GM12878 (cell line): ENCODE data around the gene RIPOR3. TPM values are rescaled to one million over a fixed set of nuclear protein-coding genes. Genes with fewer than 3 reads are reported as not detected.

Experiments used
- ATAC-seq: fragments of 200-7000 bp; cut with Tn5 transposase; 3 replicates; pipeline ENCODE4 v1.9.1; 2020; ENCODE audit warnings: mild to moderate bottlenecking, moderate library complexity
- BruUV-seq: library from RNA; stranded (reverse); fragments of 400-500 nt; replicated peaks from 2 replicates; lab custom pipeline; 2021; lab: Mats Ljungman, UMichigan
- CTCF ChIA-PET: fragments of 300-600 bp; sonication (Branson Sonifier 250); formaldehyde crosslinking; extraction: SDS; loops from one replicate; lab custom pipeline; 2021; ENCODE audit warnings: inconsistent platforms; lab: Yijun Ruan, JAX
- POLR2A ChIA-PET: fragments of 350-600 bp; formaldehyde crosslinking; extraction: SDS; loops from one replicate; lab custom pipeline; 2021; ENCODE audit warnings: inconsistent platforms; lab: Charles Lee
- RAD21 ChIA-PET: fragments of 300-600 bp; sonication (Branson Sonifier 250); formaldehyde crosslinking; loops from one replicate; lab custom pipeline; 2023; ENCODE audit warnings: antibody characterized with exemption; ENCODE audit not compliant: unreplicated experiment; lab: Charles Lee
- SMC1A ChIA-PET: fragments of 300-600 bp; sonication (Branson Sonifier 250); formaldehyde crosslinking; loops from one replicate; lab custom pipeline; 2023; ENCODE audit not compliant: unreplicated experiment, uncharacterized antibody; lab: Charles Lee
- DNase-seq: peaks from one replicate; pipeline ENCODE4 v3.0.0-alpha.2; 2011; ENCODE audit warnings: low read depth, low spot score
- FAIRE-seq: peaks from 3 replicates; lab custom pipeline; 2011; peaks lifted over from hg19 to GRCh38; lab: Jason Lieb, UNC
- H2AFZ ChIP-seq: 2 replicates; pipeline ENCODE4 v1.6.0; 2011; ENCODE audit warnings: low read depth, low read length, control low read depth; ENCODE audit not compliant: control insufficient read depth
- H3K27ac ChIP-seq: 2 replicates; pipeline ENCODE4 v1.5.1; 2011; ENCODE audit warnings: control low read depth; ENCODE audit not compliant: control insufficient read depth, insufficient read depth
- H3K27me3 ChIP-seq, 2 experiments: replicated peaks in 1 of 2; 2 replicates each; pipeline versions ENCODE4 v1.6.0 to v1.6.1; 2011; ENCODE audit warnings: low read length in 1 of 2; ENCODE audit not compliant: control insufficient read depth in 2 of 2, insufficient read depth in 2 of 2
- H3K36me3 ChIP-seq, 2 experiments: 2 replicates each; pipeline ENCODE4 v1.5.1; 2011; ENCODE audit warnings: low read length in 1 of 2; ENCODE audit not compliant: control insufficient read depth in 2 of 2, insufficient read depth in 2 of 2
- H3K4me1 ChIP-seq: 2 replicates; pipeline ENCODE4 v1.6.1; 2011; ENCODE audit warnings: mild to moderate bottlenecking, low read length, moderate library complexity, mixed read lengths; ENCODE audit not compliant: control insufficient read depth, insufficient read depth
- H3K4me2 ChIP-seq: 2 replicates; pipeline ENCODE4 v1.6.0; 2011; ENCODE audit warnings: control low read depth; ENCODE audit not compliant: control insufficient read depth, insufficient read depth
- H3K4me3 ChIP-seq: fragments of 200-600 bp; sonication (generic); 2 replicates; pipeline ENCODE4 v1.5.1; 2016
- H3K79me2 ChIP-seq: 2 replicates; pipeline ENCODE4 v1.6.0; 2011; ENCODE audit warnings: low read length; ENCODE audit not compliant: control insufficient read depth, insufficient read depth
- H3K9ac ChIP-seq: 2 replicates; pipeline ENCODE4 v1.8.0; 2011; ENCODE audit warnings: low read length, control low read depth, mixed read lengths; ENCODE audit not compliant: control insufficient read depth, insufficient read depth
- H3K9me3 ChIP-seq: replicated peaks from 3 replicates; pipeline ENCODE4 v1.5.1; 2011; ENCODE audit warnings: mild to moderate bottlenecking, low read length; ENCODE audit not compliant: control insufficient read depth, insufficient read depth
- H4K20me1 ChIP-seq: 2 replicates; pipeline ENCODE4 v1.6.0; 2011; ENCODE audit not compliant: control insufficient read depth, insufficient read depth
- ETV6 ChIP-seq, 2 experiments: fragments of 450-650 bp in 1 of 2; IDR thresholded peaks in 1 of 2; conservative IDR thresholded peaks in 1 of 2; 2 replicates each; pipeline ENCODE4 v1.6.1; 2014; ENCODE audit warnings: antibody characterized with exemption in 1 of 2, borderline replicate concordance in 1 of 2, low read depth in 1 of 2, mild to moderate bottlenecking in 1 of 2, moderate library complexity in 1 of 2
- FOXM1 ChIP-seq: IDR thresholded peaks from 2 replicates; pipeline ENCODE4 v1.6.1; 2012; ENCODE audit warnings: low read depth, mild to moderate bottlenecking, inconsistent platforms, low read length, moderate library complexity
- HCFC1 ChIP-seq: fragments of 150-350 bp; IDR thresholded peaks from 2 replicates; pipeline ENCODE4 v1.6.1; 2014; ENCODE audit warnings: low read length
- NFXL1 ChIP-seq: fragments of 450-650 bp; IDR thresholded peaks from 2 replicates; pipeline ENCODE4 v1.6.1; 2017; ENCODE audit warnings: antibody characterized with exemption, mild to moderate bottlenecking, borderline replicate concordance
- TCF3 ChIP-seq: IDR thresholded peaks from 2 replicates; pipeline ENCODE4 v1.6.1; 2012; ENCODE audit warnings: low read depth, mild to moderate bottlenecking, low read length, borderline replicate concordance; ENCODE audit not compliant: insufficient read depth
- ZNF217 ChIP-seq: fragments of 450-650 bp; IDR thresholded peaks from 2 replicates; pipeline ENCODE4 v1.6.1; 2017; ENCODE audit warnings: antibody characterized with exemption, mild to moderate bottlenecking
- in situ Hi-C: fragments of 300-500 bp; cut with MboI; formaldehyde crosslinking; loops from 9 replicates; pipeline ENCODE4 v1.14.3; 2018; ENCODE audit warnings: mixed read lengths
- intact Hi-C: fragments of 100-400 bp; cut with micrococcal nuclease; formaldehyde crosslinking; loops from one replicate; pipeline ENCODE4 v1.14.2; 2022; ENCODE audit not compliant: unreplicated experiment
- polyA plus RNA-seq, 11 experiments: library from polyadenylated mRNA; depleted of rRNA in 4 of 11; unstranded in 6 of 11; stranded (reverse) in 5 of 11; fragments of >200 nt; fragmentation: Nextera tagmentation in 4 of 11; fragmentation: Illumina TruSeq in 1 of 11; extraction: Ambion mirVana in 4 of 11; extraction: Trizol in 1 of 11; gene quantifications; 1 replicate in 1 of 11; 2 replicates in 10 of 11; pipeline versions ENCODE4 v1.2.1 to v1.2.3, GENCODE V29; 2011 to 2016; ENCODE audit warnings: inconsistent platforms in 2 of 11, missing spikeins in 2 of 11, low read depth in 1 of 11
- total RNA-seq, 4 experiments: library from RNA; depleted of rRNA in 3 of 4; stranded (reverse); fragments of >200 nt in 3 of 4; fragmentation: Illumina TruSeq in 1 of 4; extraction: Trizol in 1 of 4; gene quantifications; 2 replicates each; pipeline versions ENCODE4 v1.2.1 to v1.2.3, GENCODE V29; 2013 to 2021
- TF ChIP-seq, protein P1 (sequence below): IDR thresholded peaks from 2 replicates; pipeline ENCODE4 v1.6.1; 2011; ENCODE audit warnings: low read depth, low read length, improper control_type of control experiment, borderline replicate concordance

Gene RIPOR3
- total and polyA plus RNA-seq, 10 of the 15 experiments (the other 5 are each of a cell fraction or from before 2014, with no cell fraction given), result 0.04 to 0.55 (median 0.12) TPM; not detected in 6

GRCh38 chr20:50720582-50720981 lies 29.2 kb upstream of the RIPOR3 start:
- Histone ChIP-seq H3K27ac (no peak overlapping the region), H3K27me3 (no peaks in the 10 kb centered on the region; a peak in 1 of 4 replicates), H4K20me1 (no peaks in the 10 kb centered on the region), H2AFZ (no peak overlapping the region), H3K4me2 (no peak overlapping the region), H3K79me2 (no peaks in the 10 kb centered on the region), H3K9me3 (no peaks in the 10 kb centered on the region), H3K4me3 (no peak overlapping the region), H3K36me3 (no peaks in the 10 kb centered on the region), H3K4me1 (no peaks in the 10 kb centered on the region; the same call in 1 of the 2 replicates), H3K9ac (no peak overlapping the region)
- RAD21 ChIA-PET, result interaction anchor here (0.6 kb wide), 1 partner anchor 8 kb away, joined by 4 read pairs; no protein-coding TSS in a partner anchor
- ATAC-seq (no peak), DNase-seq (no peak), FAIRE-seq (no peak)
- in situ Hi-C loops, result no loop called here
- no peak for TF ChIP-seq ZNF217
- no peak for TF ChIP-seq HCFC1
- peak; percentile 57; the same call in 1 of the 2 replicates for TF ChIP-seq NFXL1
- TF ChIP-seq ETV6 (conservative IDR thresholded peaks at IDR 0.05 in 1 of 2, IDR thresholded peaks at IDR 0.05 in 1 of 2; ENCODE audit: borderline replicate concordance in 1 of 2, low read depth in 1 of 2), result peak in 1 of 2 experiments; percentile 75; a peak in 1 of 4 replicates
- TF ChIP-seq TCF3, result no peak
- TF ChIP-seq, protein P1, sequence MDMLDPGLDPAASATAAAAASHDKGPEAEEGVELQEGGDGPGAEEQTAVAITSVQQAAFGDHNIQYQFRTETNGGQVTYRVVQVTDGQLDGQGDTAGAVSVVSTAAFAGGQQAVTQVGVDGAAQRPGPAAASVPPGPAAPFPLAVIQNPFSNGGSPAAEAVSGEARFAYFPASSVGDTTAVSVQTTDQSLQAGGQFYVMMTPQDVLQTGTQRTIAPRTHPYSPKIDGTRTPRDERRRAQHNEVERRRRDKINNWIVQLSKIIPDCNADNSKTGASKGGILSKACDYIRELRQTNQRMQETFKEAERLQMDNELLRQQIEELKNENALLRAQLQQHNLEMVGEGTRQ, result no peak
- TF ChIP-seq FOXM1, result no peak
- SMC1A ChIA-PET, result interaction anchor here (0.6 kb wide), 1 partner anchor 104 kb away, joined by 3 read pairs; no protein-coding TSS in a partner anchor
- intact Hi-C loops, result no loop called here
- CTCF ChIA-PET, result interaction anchor here (1.0 kb wide), 1 partner anchor 162 kb away, joined by 3 read pairs; no protein-coding TSS in a partner anchor
- POLR2A ChIA-PET, result interaction anchor here (0.6 kb wide), 1 partner anchor 636 kb away, joined by 3 read pairs; no protein-coding TSS in a partner anchor
- no TSS peak for BruUV-seq
